Measurements from ENCODE around the gene HLA-B.

Gene HLA-B

DNA sequence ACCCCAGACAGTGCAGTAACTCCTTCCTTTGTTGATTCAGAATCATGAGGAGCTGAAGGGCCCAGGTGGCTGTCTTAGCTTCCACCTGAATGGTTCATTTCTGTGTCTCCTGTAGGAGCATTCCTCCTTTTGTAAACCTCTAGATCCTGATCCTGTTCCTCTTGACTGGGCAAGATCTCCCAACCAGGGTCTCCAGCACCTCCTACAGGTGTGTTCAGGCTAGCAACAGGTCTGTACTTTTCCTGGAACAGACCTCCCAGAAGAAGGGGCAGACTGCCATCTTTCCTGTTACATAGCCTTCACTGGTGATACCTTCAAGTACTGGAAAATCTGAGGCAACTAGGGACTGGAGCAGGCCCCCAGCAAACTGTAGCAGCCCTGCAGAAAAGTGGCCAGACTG, 35.2 kb downstream of the HLA-B start:
- peaks cover 0 to 4% of the 10 kb centered on the region in 2 donors for H3K9me3 Mint-ChIP-seq
- H3K4me1 Mint-ChIP-seq = no peaks in the 10 kb centered on the region
- H3K27me3 Mint-ChIP-seq = peaks cover 21 to 51% of the 10 kb centered on the region in 2 donors
- peaks cover 4% of the 10 kb centered on the region in 2 donors for H3K36me3 Mint-ChIP-seq
- ATAC-seq (replicated peaks) (no peak), DNase-seq (no peak)
- no peak overlapping the region for H3K4me3 Mint-ChIP-seq
- H3K27ac Mint-ChIP-seq = no peak overlapping the region

DNA sequence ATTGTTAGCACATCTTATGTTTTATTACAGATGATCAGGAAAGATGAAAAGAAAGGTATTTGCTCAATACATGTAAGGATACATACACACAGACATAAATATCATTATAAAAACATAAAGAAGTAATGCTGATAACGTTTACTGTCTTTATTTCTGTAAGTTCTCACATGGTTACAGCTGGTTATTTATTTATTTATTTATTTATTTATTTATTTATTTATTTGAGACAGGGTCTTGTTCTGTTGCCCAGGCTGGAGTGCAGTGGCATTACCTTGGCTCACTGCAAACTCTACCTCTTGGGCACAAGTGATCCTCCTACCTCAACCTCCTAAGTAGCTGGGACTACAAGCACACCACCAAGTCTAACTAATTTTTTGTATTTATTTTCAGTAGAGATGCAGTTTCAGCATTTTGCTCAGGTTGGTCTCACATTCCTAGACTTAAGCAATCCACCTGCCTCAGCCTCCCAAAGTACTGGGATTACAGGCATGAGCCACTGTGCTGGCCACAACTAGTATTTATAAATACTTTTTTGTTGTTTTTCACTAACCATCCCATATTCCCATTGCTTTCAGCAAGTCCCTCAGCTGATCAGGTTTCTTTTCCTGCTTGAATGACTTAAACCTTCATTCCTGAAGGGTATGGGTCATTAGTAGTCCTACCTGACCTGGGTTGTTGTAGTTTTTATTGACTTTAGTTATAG, 35.8 kb downstream of the HLA-B start:
- Mint-ChIP-seq H3K27me3 (peaks cover 21 to 51% of the 10 kb centered on the region in 2 donors), H3K36me3 (peaks cover 4% of the 10 kb centered on the region in 2 donors), H3K4me1 (no peaks in the 10 kb centered on the region), H3K4me3 (no peak overlapping the region), H3K9me3 (peaks cover 0 to 4% of the 10 kb centered on the region in 2 donors), H3K27ac (no peak overlapping the region)
- ATAC-seq (replicated peaks) = no peak
- no peak for DNase-seq

DNA sequence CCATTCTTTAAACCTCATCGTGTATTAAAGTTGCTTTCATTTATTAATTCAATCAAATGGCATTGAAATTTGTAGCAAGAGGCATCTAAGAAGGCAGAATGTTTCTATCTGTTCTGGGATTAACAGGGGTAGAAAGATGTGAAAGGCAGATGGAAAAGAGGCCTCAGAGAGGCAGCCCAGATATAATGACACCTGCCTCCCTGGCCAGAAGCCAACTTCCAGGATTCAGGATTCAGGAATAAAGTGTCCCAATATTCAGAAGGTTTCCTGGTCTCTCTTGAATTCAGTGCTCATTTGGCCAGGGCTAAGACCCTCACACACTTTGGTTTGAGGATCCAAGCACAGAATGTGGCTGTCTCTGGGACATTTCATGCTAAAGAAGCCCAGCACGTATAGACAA, 39.9 kb downstream of the HLA-B start:
- DNase-seq (no peak), ATAC-seq (replicated peaks) (no peak)
- H3K27me3 Mint-ChIP-seq = peaks cover 5 to 31% of the 10 kb centered on the region in 2 donors
- no peak overlapping the region for H3K4me3 Mint-ChIP-seq
- H3K27ac Mint-ChIP-seq = no peak overlapping the region
- no peaks in the 10 kb centered on the region for H3K4me1 Mint-ChIP-seq
- H3K36me3 Mint-ChIP-seq = no peaks in the 10 kb centered on the region
- no peaks in the 10 kb centered on the region for H3K9me3 Mint-ChIP-seq

DNA sequence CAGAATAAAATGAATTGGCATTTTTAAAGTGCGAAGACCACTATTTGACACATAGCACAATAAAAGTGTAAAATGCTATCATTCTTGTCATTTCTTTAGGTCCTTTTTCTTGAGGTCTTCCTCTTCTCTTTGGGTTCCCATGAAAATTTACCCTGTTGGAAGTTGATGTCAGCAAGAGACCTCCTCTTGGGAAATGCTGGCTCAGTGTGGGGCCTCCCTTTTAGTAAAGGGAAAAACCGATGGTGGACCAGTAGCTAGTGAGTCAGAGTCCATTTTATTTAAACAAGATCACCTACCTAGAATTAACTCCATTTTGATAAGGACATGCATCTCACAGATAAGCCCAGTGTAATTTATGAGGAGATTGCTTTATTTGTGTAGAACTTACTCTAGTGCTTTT, 47.3 kb downstream of the HLA-B start:
- peak overlapping the region; percentile 22 for H3K27ac Mint-ChIP-seq
- peaks cover 14 to 35% of the 10 kb centered on the region in 2 donors for H3K27me3 Mint-ChIP-seq
- DNase-seq = no peak
- peaks cover 8 to 16% of the 10 kb centered on the region in 2 donors for H3K4me1 Mint-ChIP-seq
- ATAC-seq (replicated peaks) = no peak
- H3K9me3 Mint-ChIP-seq = no peaks in the 10 kb centered on the region
- peak overlapping the region; percentile 51 to 54 for H3K4me3 Mint-ChIP-seq
- peaks cover 0 to 2% of the 10 kb centered on the region in 2 donors for H3K36me3 Mint-ChIP-seq

DNA sequence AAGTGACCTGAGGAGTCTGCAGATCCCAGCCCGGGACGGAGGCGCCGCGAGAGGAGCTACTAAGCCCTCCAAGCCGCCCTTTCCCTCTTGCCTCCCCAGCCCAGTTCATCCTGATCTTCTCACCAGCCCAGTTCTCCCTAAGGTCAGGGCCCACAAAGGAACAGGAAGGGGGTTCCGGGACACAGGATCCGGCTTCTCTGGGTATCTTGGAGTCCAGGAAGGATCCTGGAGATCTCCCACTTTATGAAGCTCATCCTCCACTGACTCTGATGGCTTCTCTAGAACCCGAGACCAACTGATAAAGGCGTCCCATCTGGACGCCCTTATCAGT, 48.2 kb downstream of the HLA-B start:
- peaks cover 8 to 16% of the 10 kb centered on the region in 2 donors for H3K4me1 Mint-ChIP-seq
- H3K9me3 Mint-ChIP-seq = no peaks in the 10 kb centered on the region
- H3K4me3 Mint-ChIP-seq = peak overlapping the region; percentile 91 to 92
- H3K27ac Mint-ChIP-seq = peak overlapping the region; percentile 94
- peaks cover 0 to 2% of the 10 kb centered on the region in 2 donors for H3K36me3 Mint-ChIP-seq
- peaks cover 14 to 38% of the 10 kb centered on the region in 2 donors for H3K27me3 Mint-ChIP-seq
- ATAC-seq (replicated peaks) = no peak
- DNase-seq = no peak

DNA sequence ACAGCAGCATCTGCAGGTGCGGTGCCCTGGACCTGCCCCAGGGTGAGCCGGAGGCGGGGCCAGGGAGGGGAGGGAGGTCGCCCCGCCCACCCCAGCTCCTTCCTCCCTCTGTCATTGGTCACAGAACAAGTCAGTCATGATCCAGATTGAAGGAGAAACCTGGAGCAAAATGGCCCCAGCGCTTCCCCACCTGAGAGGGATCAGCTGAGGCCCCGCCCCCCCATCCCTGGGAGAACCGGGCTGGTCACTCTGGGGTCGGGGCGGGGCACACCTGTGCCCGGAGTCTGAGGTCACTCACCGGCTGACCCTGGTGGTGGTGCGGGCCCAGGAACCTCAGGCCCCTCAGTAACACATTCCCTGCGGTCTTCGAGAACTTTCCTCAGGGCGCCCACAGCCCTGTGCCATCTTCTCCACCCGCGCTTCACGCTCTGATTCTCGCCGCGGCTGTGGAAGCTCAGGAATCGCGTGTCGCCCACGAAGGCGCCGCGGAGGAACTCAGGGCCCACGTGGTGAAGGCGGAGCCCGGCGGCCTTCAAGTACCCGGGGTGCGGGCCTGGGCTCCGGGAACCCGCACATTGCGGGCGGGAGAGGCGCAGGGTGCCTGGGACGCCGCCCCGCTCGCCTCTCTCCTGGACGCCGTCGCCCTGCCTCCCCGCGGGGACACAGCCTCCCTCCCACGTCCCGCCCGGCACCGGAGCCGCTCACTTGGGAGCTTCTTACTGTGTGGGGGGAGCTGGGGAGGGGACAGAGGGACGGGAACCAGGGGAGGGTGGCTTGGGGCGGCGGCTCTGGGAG, 48.7 kb downstream of the HLA-B start:
- H3K27me3 Mint-ChIP-seq = peaks cover 19 to 44% of the 10 kb centered on the region in 2 donors
- ATAC-seq (replicated peaks) = peak; percentile 95 to 96
- H3K36me3 Mint-ChIP-seq = peaks cover 0 to 2% of the 10 kb centered on the region in 2 donors
- H3K4me3 Mint-ChIP-seq = peak overlapping the region; percentile 91 to 92
- peak overlapping the region; percentile 94 for H3K27ac Mint-ChIP-seq
- peak; percentile 73 for DNase-seq
- H3K9me3 Mint-ChIP-seq = no peaks in the 10 kb centered on the region
- H3K4me1 Mint-ChIP-seq = peaks cover 8 to 16% of the 10 kb centered on the region in 2 donors

DNA sequence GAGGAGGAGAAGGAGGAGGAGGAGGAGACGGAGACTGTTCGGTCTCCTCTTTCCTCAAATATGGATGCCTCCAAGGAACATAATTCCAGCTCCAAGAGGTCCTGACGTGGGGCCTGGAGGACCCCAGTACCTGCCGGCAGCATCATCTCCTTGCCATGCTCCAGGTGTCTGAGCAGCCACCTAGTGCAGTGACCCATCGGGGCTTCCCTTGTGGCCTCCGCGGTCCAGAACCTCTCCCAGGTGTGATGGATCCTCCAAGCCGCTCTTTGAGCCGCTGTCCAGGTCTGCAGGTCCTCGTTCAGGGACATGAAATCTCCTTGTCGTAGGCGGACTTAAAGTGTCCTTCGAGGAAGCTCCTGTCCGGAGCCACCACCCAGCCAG, 49.3 kb downstream of the HLA-B start:
- peaks cover 8 to 16% of the 10 kb centered on the region in 2 donors for H3K4me1 Mint-ChIP-seq
- H3K4me3 Mint-ChIP-seq = peak overlapping the region; percentile 91 to 92
- H3K27me3 Mint-ChIP-seq = peaks cover 23 to 50% of the 10 kb centered on the region in 2 donors
- ATAC-seq (replicated peaks) = no peak
- no peaks in the 10 kb centered on the region for H3K9me3 Mint-ChIP-seq
- no peak overlapping the region for H3K27ac Mint-ChIP-seq
- DNase-seq = no peak
- H3K36me3 Mint-ChIP-seq = peaks cover 0 to 2% of the 10 kb centered on the region in 2 donors

DNA sequence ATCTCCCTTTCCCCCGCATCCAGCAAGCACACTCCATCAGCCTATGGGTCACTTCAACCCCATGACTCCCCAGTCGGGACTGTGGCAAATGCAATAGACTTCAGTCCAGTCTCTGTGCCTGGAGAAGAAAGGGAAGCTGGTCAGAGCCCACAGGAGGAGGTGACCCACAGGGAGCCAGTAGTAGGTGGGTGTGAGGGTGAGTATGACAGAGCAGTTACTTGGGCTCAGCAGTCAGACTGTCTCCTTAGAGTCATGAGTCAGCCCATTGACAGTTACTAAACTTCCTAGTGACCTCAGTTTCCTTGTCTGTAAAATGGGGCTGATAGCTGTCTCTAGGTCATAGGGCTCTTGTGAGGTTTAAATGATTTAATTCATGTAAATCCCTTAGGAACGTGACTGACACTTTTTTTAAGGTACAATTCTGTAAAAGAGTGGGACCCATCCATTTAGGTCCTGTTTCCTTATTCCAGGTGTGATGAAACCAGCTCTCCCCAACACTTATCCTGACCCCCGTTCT, 51.2 kb downstream of the HLA-B start:
- Mint-ChIP-seq H3K4me1 (peaks cover 8 to 16% of the 10 kb centered on the region in 2 donors), H3K36me3 (peaks cover 0 to 2% of the 10 kb centered on the region in 2 donors), H3K4me3 (no peak overlapping the region), H3K27ac (no peak overlapping the region), H3K27me3 (peaks cover 31 to 62% of the 10 kb centered on the region in 2 donors), H3K9me3 (no peaks in the 10 kb centered on the region)
- ATAC-seq (replicated peaks) (no peak), DNase-seq (no peak)

DNA sequence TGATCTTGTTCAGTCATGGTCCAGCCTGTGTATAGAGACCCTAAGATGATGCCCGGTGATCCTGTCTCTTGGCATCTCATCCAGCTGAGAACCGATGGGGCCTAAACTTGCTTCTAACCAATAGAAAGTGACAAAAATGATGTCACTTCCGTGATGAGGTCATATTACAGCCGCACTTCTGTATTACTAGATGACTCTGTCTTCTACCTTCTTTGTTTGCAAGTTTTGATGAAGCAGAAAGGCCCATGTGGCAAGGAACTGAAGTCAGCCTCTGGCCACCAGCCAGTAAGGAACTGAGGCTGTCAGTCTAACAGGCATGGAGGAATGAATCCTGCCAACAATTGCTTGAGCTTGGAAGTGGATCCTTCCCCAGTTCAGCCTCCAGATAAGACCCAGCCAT, 52.3 kb downstream of the HLA-B start:
- ATAC-seq (replicated peaks) (no peak), DNase-seq (no peak)
- Mint-ChIP-seq H3K4me3 (no peak overlapping the region), H3K27me3 (peaks cover 27 to 59% of the 10 kb centered on the region in 2 donors), H3K27ac (no peak overlapping the region), H3K36me3 (peaks cover 0 to 2% of the 10 kb centered on the region in 2 donors), H3K9me3 (no peaks in the 10 kb centered on the region), H3K4me1 (peaks cover 8 to 16% of the 10 kb centered on the region in 2 donors)
